ENCODE measurements around the gene ZNF845.

- TF ChIP-seq POLR2A (IDR thresholded peaks at IDR 0.05) (no peak), CTCF (IDR thresholded peaks at IDR 0.05) (no peak)
Measured at GRCh38 chr19:53285087-53285486, 48.5 kb upstream of the ZNF845 start.

Data from adrenal gland (tissue), 5 donors.